Ascending aorta (tissue), 2 donors: ENCODE measurements around the gene VRK2. TPM values are rescaled to one million over a fixed set of nuclear protein-coding genes. Genes with fewer than 3 reads are reported as not detected.
"Not testable (repeated sequence)": the region's sequence is repeated elsewhere in the genome, so short reads cannot be mapped to it uniquely, and the experiment has no call there.

ENCODE experiments used
- DNase-seq, 2 donors: peaks; one replicate each; pipeline ENCODE4 v3.0.0-alpha.2; 2019; ENCODE audit warnings: low spot score in 2 of 2
- H3K27ac ChIP-seq, 2 donors: fragments of 200-600 bp; sonication (generic); one replicate each; pipeline ENCODE4 v1.5.1; 2016 to 2017; ENCODE audit warnings: mild to moderate bottlenecking in 1 of 2
- H3K27me3 ChIP-seq: fragments of 200-600 bp; sonication (generic); one replicate; pipeline ENCODE4 v1.5.1; 2017
- H3K36me3 ChIP-seq, 2 donors: fragments of 200-600 bp; sonication (generic); one replicate each; pipeline ENCODE4 v1.5.1; 2016
- H3K4me1 ChIP-seq, 2 donors: fragments of 200-600 bp; sonication (generic); one replicate each; pipeline ENCODE4 v1.5.1; 2016 to 2017; ENCODE audit warnings: mild to moderate bottlenecking in 1 of 2
- H3K4me3 ChIP-seq, 2 donors: fragments of 200-600 bp; sonication (generic); one replicate each; pipeline ENCODE4 v1.5.1; 2016 to 2017; ENCODE audit warnings: mild to moderate bottlenecking in 1 of 2
- H3K9me3 ChIP-seq, 2 donors: fragments of 200-600 bp; sonication (generic); one replicate each; pipeline ENCODE4 v1.5.1; 2016
- CTCF ChIP-seq, 3 experiments: fragments of 200-600 bp in 2 of 3; fragments of 450-650 bp in 1 of 3; sonication (generic) in 2 of 3; IDR thresholded peaks; one replicate each; pipeline ENCODE4 v1.5.1; 2016 to 2019; ENCODE audit warnings: antibody characterized with exemption in 3 of 3, mild to moderate bottlenecking in 1 of 3, moderate library complexity in 1 of 3
- intact Hi-C: fragments of 100-400 bp; cut with DNase I; formaldehyde crosslinking; loops from one replicate; pipeline ENCODE4 v1.15.1; 2023
- total RNA-seq: library from RNA; depleted of rRNA; stranded (reverse); fragments of >200 nt; gene quantifications from one replicate; pipeline ENCODE4 v1.1.0, GENCODE V29; 2016

The VRK2 gene
- total RNA-seq, 1 donor from 2014 or later, result 15.8 TPM

DNA sequence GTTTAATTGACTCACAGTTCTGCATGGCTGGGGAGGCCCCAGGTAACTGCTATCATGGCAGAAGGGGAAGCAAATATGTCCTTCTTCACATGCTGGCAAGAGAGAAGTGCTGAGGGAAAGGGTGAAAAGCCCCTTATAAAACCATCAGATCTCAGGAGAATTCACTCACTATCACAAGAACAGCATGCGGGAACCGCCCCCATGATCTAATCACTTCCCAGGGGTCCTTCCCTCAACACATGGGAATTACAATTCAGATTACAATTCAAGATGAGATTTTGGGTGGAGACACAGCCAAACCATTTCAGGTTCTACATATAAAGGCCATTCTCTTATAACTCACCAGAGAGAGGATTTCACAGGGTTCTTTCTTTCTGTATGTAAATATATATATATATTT, 62.9 kb downstream of the VRK2 start:
- no peaks in the 10 kb centered on the region for H3K9me3 ChIP-seq
- no peak overlapping the region for H3K27ac ChIP-seq
- DNase-seq, result no peak
- H3K27me3 ChIP-seq, result no peaks in the 10 kb centered on the region
- TF ChIP-seq CTCF (IDR thresholded peaks at IDR 0.05), result no peak
- no peaks in the 10 kb centered on the region for H3K4me1 ChIP-seq
- no peaks in the 10 kb centered on the region for H3K36me3 ChIP-seq
- intact Hi-C loops, result no loop called here
- no peak overlapping the region for H3K4me3 ChIP-seq

- H3K4me3 ChIP-seq, result no peak overlapping the region
- no peaks in the 10 kb centered on the region for H3K36me3 ChIP-seq
- no peaks in the 10 kb centered on the region for H3K9me3 ChIP-seq
- no peaks in the 10 kb centered on the region for H3K4me1 ChIP-seq
- DNase-seq, result no peak
- H3K27ac ChIP-seq, result no peak overlapping the region
- intact Hi-C loops, result no loop called here
- TF ChIP-seq CTCF (IDR thresholded peaks at IDR 0.05), result no peak
- no peaks in the 10 kb centered on the region for H3K27me3 ChIP-seq
Observed at GRCh38 chr2:58110765-58111164, 64.2 kb downstream of the VRK2 start.

- H3K9me3 ChIP-seq, H3K27ac ChIP-seq, intact Hi-C loops: not testable (repeated sequence)
Observed at GRCh38 chr2:58113563-58113962, 67.0 kb downstream of the VRK2 start.

GRCh38 chr2:58120626-58121229, 74.1 kb downstream of the VRK2 start:
- Histone ChIP-seq H3K27ac (no peak overlapping the region), H3K4me1 (no peaks in the 10 kb centered on the region), H3K36me3 (peaks cover 0 to 5% of the 10 kb centered on the region in 2 donors), H3K4me3 (no peak overlapping the region), H3K9me3 (no peaks in the 10 kb centered on the region), H3K27me3 (no peaks in the 10 kb centered on the region)
- no peak for TF ChIP-seq CTCF (IDR thresholded peaks at IDR 0.05)
- intact Hi-C loops, result no loop called here
- DNase-seq, result no peak

More at GRCh38 chr2:58113563-58113962, 67.0 kb downstream of the VRK2 start:
- not testable (repeated sequence) for H3K27me3 ChIP-seq, H3K4me3 ChIP-seq, H3K36me3 ChIP-seq, H3K4me1 ChIP-seq, DNase-seq

- Histone ChIP-seq H3K4me1 (no peaks in the 10 kb centered on the region), H3K36me3 (peaks cover 0 to 5% of the 10 kb centered on the region in 2 donors), H3K27ac (no peak overlapping the region), H3K9me3 (no peaks in the 10 kb centered on the region), H3K4me3 (no peak overlapping the region), H3K27me3 (no peaks in the 10 kb centered on the region)
- intact Hi-C loops, result no loop called here
- no peak for TF ChIP-seq CTCF (IDR thresholded peaks at IDR 0.05)
- no peak for DNase-seq
Observed at GRCh38 chr2:58122040-58122439, 75.4 kb downstream of the VRK2 start.

GRCh38 chr2:58122540-58122939, 75.9 kb downstream of the VRK2 start:
- H3K36me3 ChIP-seq, result peaks cover 0 to 5% of the 10 kb centered on the region in 2 donors
- no peaks in the 10 kb centered on the region for H3K9me3 ChIP-seq
- H3K27me3 ChIP-seq, result no peaks in the 10 kb centered on the region
- no peak for TF ChIP-seq CTCF (IDR thresholded peaks at IDR 0.05)
- DNase-seq, result no peak
- H3K27ac ChIP-seq, result no peak overlapping the region
- no peaks in the 10 kb centered on the region for H3K4me1 ChIP-seq
- no peak overlapping the region for H3K4me3 ChIP-seq
- intact Hi-C loops, result no loop called here
